ENCODE data around the gene PTPN14. TPM values are rescaled to one million over a fixed set of nuclear protein-coding genes. Genes with fewer than 3 reads are reported as not detected.

PTPN14 gene
- total and polyA plus RNA-seq, 2 donors: 1.3 to 4.3 TPM

GRCh38 chr1:214440219-214440965 is 111.0 kb downstream of the PTPN14 start:
- Histone ChIP-seq H3K4me3 (ENCODE audit: low read length in 2 of 2) (no peak overlapping the region), H3K9me3 (ENCODE audit: control insufficient read depth in 2 of 2, insufficient read depth in 1 of 2, low read length in 1 of 2) (no peaks in the 10 kb centered on the region), H3K36me3 (ENCODE audit: control insufficient read depth in 2 of 2, insufficient read depth in 2 of 2, low read length in 1 of 2) (no peaks in the 10 kb centered on the region), H3K4me1 (ENCODE audit: control insufficient read depth in 2 of 2, insufficient read depth in 2 of 2, low read length in 2 of 2) (peaks cover 19 to 28% of the 10 kb centered on the region in 2 donors), H3K27ac (ENCODE audit: low read depth in 1 of 2, low read length in 1 of 2) (peak overlapping the region; percentile 84 to 90), H3K27me3 (ENCODE audit: control insufficient read depth in 2 of 2, insufficient read depth in 1 of 2, low read length in 1 of 2) (no peaks in the 10 kb centered on the region)
- WGBS: 94% methylated on average over 4 of the region's 4 CpGs
- DNase-seq (ENCODE audit: low read depth in 6 of 9, low spot score in 9 of 9): no peak

- Histone ChIP-seq H3K36me3 (ENCODE audit: control insufficient read depth in 2 of 2, insufficient read depth in 2 of 2, low read length in 1 of 2) (no peaks in the 10 kb centered on the region), H3K27me3 (ENCODE audit: control insufficient read depth in 2 of 2, insufficient read depth in 1 of 2, low read length in 1 of 2) (no peaks in the 10 kb centered on the region), H3K4me1 (ENCODE audit: control insufficient read depth in 2 of 2, insufficient read depth in 2 of 2, low read length in 2 of 2) (peaks cover 19 to 28% of the 10 kb centered on the region in 2 donors), H3K9me3 (ENCODE audit: control insufficient read depth in 2 of 2, insufficient read depth in 1 of 2, low read length in 1 of 2) (no peaks in the 10 kb centered on the region), H3K4me3 (ENCODE audit: low read length in 2 of 2) (peak overlapping the region; percentile 1 to 21), H3K27ac (ENCODE audit: low read depth in 1 of 2, low read length in 1 of 2) (peak overlapping the region; percentile 84 to 90)
- peak in 8 of 9 donors; percentile 24 to 70 (median 35) for DNase-seq (ENCODE audit: low read depth in 6 of 9, low spot score in 9 of 9)
- 22% methylated on average over 12 of the region's 12 CpGs for WGBS
These were observed 111.9 kb downstream of the PTPN14 start for GRCh38 chr1:214439352-214440119.

- Histone ChIP-seq H3K4me3 (ENCODE audit: low read length in 2 of 2) (no peak overlapping the region), H3K27ac (ENCODE audit: low read depth in 1 of 2, low read length in 1 of 2) (peak overlapping the region; percentile 37 to 84), H3K9me3 (ENCODE audit: control insufficient read depth in 2 of 2, insufficient read depth in 1 of 2, low read length in 1 of 2) (no peaks in the 10 kb centered on the region), H3K36me3 (ENCODE audit: control insufficient read depth in 2 of 2, insufficient read depth in 2 of 2, low read length in 1 of 2) (no peaks in the 10 kb centered on the region), H3K4me1 (ENCODE audit: control insufficient read depth in 2 of 2, insufficient read depth in 2 of 2, low read length in 2 of 2) (peaks cover 19 to 28% of the 10 kb centered on the region in 2 donors), H3K27me3 (ENCODE audit: control insufficient read depth in 2 of 2, insufficient read depth in 1 of 2, low read length in 1 of 2) (no peaks in the 10 kb centered on the region)
- DNase-seq (ENCODE audit: low read depth in 6 of 9, low spot score in 9 of 9): no peak
- WGBS: 93% methylated on average over 2 of the region's 2 CpGs
These were observed 112.9 kb downstream of the PTPN14 start for GRCh38 chr1:214438530-214438929.

DNA sequence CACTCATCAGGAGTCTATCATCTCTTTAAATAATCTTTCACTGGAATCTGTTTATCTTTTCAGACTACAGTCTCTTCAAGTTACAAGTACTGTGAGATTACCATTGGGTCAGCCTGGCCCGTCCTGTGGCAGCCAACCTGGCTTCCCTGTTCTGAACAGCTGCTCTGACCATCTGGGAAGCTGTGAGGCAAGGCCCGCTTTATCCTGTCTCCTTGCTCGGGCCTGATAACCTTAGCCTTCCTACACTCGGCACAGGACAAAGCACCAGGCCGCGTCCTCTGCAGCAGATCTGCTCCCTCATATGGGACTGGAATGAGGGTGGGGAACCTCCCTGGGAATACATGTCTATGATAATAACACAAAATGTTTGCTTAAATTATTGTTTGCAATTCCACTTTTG is 113.3 kb downstream of the PTPN14 start:
- peak overlapping the region in 1 of 2 donors; percentile 60 for H3K27ac ChIP-seq (ENCODE audit: low read depth in 1 of 2, low read length in 1 of 2)
- H3K4me1 ChIP-seq (ENCODE audit: control insufficient read depth in 2 of 2, insufficient read depth in 2 of 2, low read length in 2 of 2): peaks cover 19 to 28% of the 10 kb centered on the region in 2 donors
- no peak for DNase-seq (ENCODE audit: low read depth in 6 of 9, low spot score in 9 of 9)
- 98% methylated on average over 6 of the region's 6 CpGs for WGBS
- no peaks in the 10 kb centered on the region for H3K9me3 ChIP-seq (ENCODE audit: control insufficient read depth in 2 of 2, insufficient read depth in 1 of 2, low read length in 1 of 2)
- no peak overlapping the region for H3K4me3 ChIP-seq (ENCODE audit: low read length in 2 of 2)
- no peaks in the 10 kb centered on the region for H3K36me3 ChIP-seq (ENCODE audit: control insufficient read depth in 2 of 2, insufficient read depth in 2 of 2, low read length in 1 of 2)
- H3K27me3 ChIP-seq (ENCODE audit: control insufficient read depth in 2 of 2, insufficient read depth in 1 of 2, low read length in 1 of 2): no peaks in the 10 kb centered on the region

- Histone ChIP-seq H3K27me3 (ENCODE audit: control insufficient read depth in 2 of 2, insufficient read depth in 1 of 2, low read length in 1 of 2) (no peaks in the 10 kb centered on the region), H3K4me3 (ENCODE audit: low read length in 2 of 2) (no peak overlapping the region), H3K27ac (ENCODE audit: low read depth in 1 of 2, low read length in 1 of 2) (no peak overlapping the region), H3K9me3 (ENCODE audit: control insufficient read depth in 2 of 2, insufficient read depth in 1 of 2, low read length in 1 of 2) (no peaks in the 10 kb centered on the region), H3K4me1 (ENCODE audit: control insufficient read depth in 2 of 2, insufficient read depth in 2 of 2, low read length in 2 of 2) (peaks cover 14 to 25% of the 10 kb centered on the region in 2 donors), H3K36me3 (ENCODE audit: control insufficient read depth in 2 of 2, insufficient read depth in 2 of 2, low read length in 1 of 2) (no peaks in the 10 kb centered on the region)
- over 99% methylated on average over 4 of the region's 4 CpGs for WGBS
- DNase-seq (ENCODE audit: low read depth in 6 of 9, low spot score in 9 of 9): no peak
These were observed 115.5 kb downstream of the PTPN14 start for GRCh38 chr1:214435867-214436266.

GRCh38 chr1:214432245-214432644 is 119.2 kb downstream of the PTPN14 start:
- DNase-seq (ENCODE audit: low read depth in 6 of 9, low spot score in 9 of 9): no peak
- WGBS: 96% methylated on average over 1 of the region's 1 CpG
- no peaks in the 10 kb centered on the region for H3K36me3 ChIP-seq (ENCODE audit: control insufficient read depth in 2 of 2, insufficient read depth in 2 of 2, low read length in 1 of 2)
- no peak overlapping the region for H3K4me3 ChIP-seq (ENCODE audit: low read length in 2 of 2)
- no peak overlapping the region for H3K27ac ChIP-seq (ENCODE audit: low read depth in 1 of 2, low read length in 1 of 2)
- peaks cover 9 to 11% of the 10 kb centered on the region in 2 donors for H3K4me1 ChIP-seq (ENCODE audit: control insufficient read depth in 2 of 2, insufficient read depth in 2 of 2, low read length in 2 of 2)
- no peaks in the 10 kb centered on the region for H3K27me3 ChIP-seq (ENCODE audit: control insufficient read depth in 2 of 2, insufficient read depth in 1 of 2, low read length in 1 of 2)
- no peaks in the 10 kb centered on the region for H3K9me3 ChIP-seq (ENCODE audit: control insufficient read depth in 2 of 2, insufficient read depth in 1 of 2, low read length in 1 of 2)

DNA sequence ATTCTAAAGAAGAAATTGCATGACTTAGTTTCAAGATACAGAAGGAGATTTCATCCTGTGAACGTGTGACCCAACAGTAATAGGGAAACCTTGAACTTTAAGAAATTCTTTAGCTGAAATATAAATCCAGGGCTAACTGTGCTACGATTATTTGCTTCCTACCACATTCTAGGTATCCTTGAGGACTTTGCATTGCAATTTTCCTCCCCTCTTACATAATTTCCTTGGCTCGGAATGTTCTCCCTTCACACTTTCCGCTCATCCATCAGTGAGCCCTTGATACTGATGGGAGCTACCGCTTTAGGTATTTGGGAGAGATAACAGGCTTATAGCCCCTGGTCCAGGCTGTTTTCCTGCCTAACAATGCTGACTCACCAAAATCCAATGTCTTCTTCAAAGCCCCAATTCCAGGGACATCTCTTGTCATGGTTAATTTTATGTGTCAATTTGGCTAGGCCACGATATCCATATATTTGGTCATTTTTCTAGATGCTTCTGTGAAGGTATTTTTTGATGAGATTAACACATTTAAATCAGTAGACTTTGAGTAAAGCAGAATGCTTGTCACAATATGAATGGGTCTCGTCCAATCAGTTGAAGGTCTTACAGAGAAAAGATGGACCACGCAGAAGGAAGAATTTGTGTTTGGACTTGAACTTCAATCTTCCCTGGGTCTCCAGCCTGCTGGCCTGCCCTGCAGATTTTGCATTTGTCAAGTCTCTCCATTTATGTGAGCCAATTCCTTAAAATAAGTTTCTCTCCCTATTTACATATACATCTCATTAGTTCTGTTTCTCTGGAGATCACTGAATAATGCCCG is 121.2 kb downstream of the PTPN14 start:
- Histone ChIP-seq H3K4me3 (ENCODE audit: low read length in 2 of 2) (no peak overlapping the region), H3K4me1 (ENCODE audit: control insufficient read depth in 2 of 2, insufficient read depth in 2 of 2, low read length in 2 of 2) (peaks cover 11 to 12% of the 10 kb centered on the region in 2 donors), H3K36me3 (ENCODE audit: control insufficient read depth in 2 of 2, insufficient read depth in 2 of 2, low read length in 1 of 2) (no peaks in the 10 kb centered on the region), H3K9me3 (ENCODE audit: control insufficient read depth in 2 of 2, insufficient read depth in 1 of 2, low read length in 1 of 2) (no peaks in the 10 kb centered on the region), H3K27me3 (ENCODE audit: control insufficient read depth in 2 of 2, insufficient read depth in 1 of 2, low read length in 1 of 2) (no peaks in the 10 kb centered on the region), H3K27ac (ENCODE audit: low read depth in 1 of 2, low read length in 1 of 2) (no peak overlapping the region)
- 98% methylated on average over 9 of the region's 9 CpGs for WGBS
- DNase-seq (ENCODE audit: low read depth in 6 of 9, low spot score in 9 of 9): no peak

DNA sequence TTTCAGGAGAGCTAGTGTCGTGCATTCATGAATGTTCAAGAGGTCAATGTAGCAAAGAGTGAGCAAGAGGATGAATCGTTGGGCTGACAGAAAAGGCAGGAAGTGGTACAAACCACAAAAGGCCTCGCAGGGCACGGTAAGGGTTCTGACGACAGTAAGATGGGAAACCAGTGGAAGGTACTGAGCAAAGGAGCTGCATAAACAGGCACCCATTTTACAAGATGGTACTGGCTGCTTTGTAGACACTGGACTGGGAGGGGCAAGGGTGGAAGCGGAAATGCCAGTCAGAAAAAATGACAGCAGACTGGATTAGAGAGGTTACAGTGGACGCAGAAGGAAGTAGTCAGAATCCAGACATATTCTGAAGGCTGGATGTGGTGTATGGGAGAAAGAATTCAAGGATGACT is 123.5 kb downstream of the PTPN14 start:
- WGBS: 3% methylated on average over 7 of the region's 7 CpGs
- Histone ChIP-seq H3K4me1 (ENCODE audit: control insufficient read depth in 2 of 2, insufficient read depth in 2 of 2, low read length in 2 of 2) (peaks cover 11 to 12% of the 10 kb centered on the region in 2 donors), H3K27me3 (ENCODE audit: control insufficient read depth in 2 of 2, insufficient read depth in 1 of 2, low read length in 1 of 2) (no peaks in the 10 kb centered on the region), H3K36me3 (ENCODE audit: control insufficient read depth in 2 of 2, insufficient read depth in 2 of 2, low read length in 1 of 2) (no peaks in the 10 kb centered on the region), H3K9me3 (ENCODE audit: control insufficient read depth in 2 of 2, insufficient read depth in 1 of 2, low read length in 1 of 2) (no peaks in the 10 kb centered on the region), H3K4me3 (ENCODE audit: low read length in 2 of 2) (no peak overlapping the region), H3K27ac (ENCODE audit: low read depth in 1 of 2, low read length in 1 of 2) (peak overlapping the region; percentile 78 to 85)
- DNase-seq (ENCODE audit: low read depth in 6 of 9, low spot score in 9 of 9): peak; percentile 50 to 91 (median 77)

Measured in thymus (tissue), 11 donors.